ENCODE results near the gene BCL7A. TPM values are rescaled to one million over a fixed set of nuclear protein-coding genes. Genes with fewer than 3 reads are reported as not detected.

The BCL7A gene
- total RNA-seq, 1 experiment from 2014 or later, result 18.2 TPM

DNA sequence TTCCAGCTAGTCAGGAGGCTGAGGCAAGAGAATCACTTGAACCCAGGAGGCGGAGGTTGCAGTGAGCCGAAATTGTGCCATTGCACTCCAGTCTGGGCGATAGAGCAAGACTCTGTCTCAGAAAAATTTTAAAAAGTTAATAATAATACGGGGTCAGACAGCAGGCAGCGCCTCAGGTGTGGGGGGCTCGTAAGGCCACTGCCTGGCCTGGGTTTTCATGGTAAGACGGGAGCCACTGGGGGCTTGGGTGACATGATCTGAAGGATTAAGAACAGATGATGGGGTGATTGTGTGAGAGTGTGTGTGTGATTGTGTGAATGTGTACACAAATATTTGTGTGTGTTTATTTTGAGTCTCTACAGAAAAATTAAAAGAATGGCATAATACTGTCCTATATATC lies 23.6 kb downstream of the BCL7A start:
- H3K4me1 Mint-ChIP-seq, result peaks cover 0 to 4% of the 10 kb centered on the region in 2 experiments; a peak in 1 of 4 replicates
- Histone ChIP-seq H4K20me1 (ENCODE audit: control insufficient read depth, insufficient read depth, insufficient read length) (no peaks in the 10 kb centered on the region), H3K4me1 (ENCODE audit: insufficient read depth, low read length) (no peaks in the 10 kb centered on the region), H3K14ac (ENCODE audit: insufficient read depth, low read length) (no peak overlapping the region), H3K9ac (ENCODE audit: extremely low read depth, insufficient read length, low read length) (no peak overlapping the region), H3K9me3 (ENCODE audit: control insufficient read depth, low read depth, low read length) (no peaks in the 10 kb centered on the region), H3K23me2 (ENCODE audit: insufficient read length, low read depth, low read length, poor library complexity, severe bottlenecking) (no peaks in the 10 kb centered on the region), H3K79me2 (ENCODE audit: insufficient read depth, low read length) (no peaks in the 10 kb centered on the region), H2BK120ac (ENCODE audit: low read depth, low read length, poor library complexity, severe bottlenecking) (no peak overlapping the region), H3K4ac (ENCODE audit: low read depth, low read length) (no peak overlapping the region), H2BK20ac (ENCODE audit: low read depth, low read length, poor library complexity, severe bottlenecking) (no peak overlapping the region), H3K18ac (ENCODE audit: insufficient read length, low read depth, low read length) (no peak overlapping the region), H4K5ac (ENCODE audit: insufficient read length, low read depth, low read length) (no peak overlapping the region), H2AFZ (ENCODE audit: low read length) (no peak overlapping the region), H3K27me3 (ENCODE audit: insufficient read depth, low read length) (no peaks in the 10 kb centered on the region), H4K91ac (ENCODE audit: insufficient read length, low read depth, low read length) (no peak overlapping the region), H3K27ac (ENCODE audit: insufficient read length, low read depth, low read length) (no peak overlapping the region), H3K4me2 (ENCODE audit: insufficient read depth, insufficient read length, low read length) (no peak overlapping the region), H2BK12ac (ENCODE audit: insufficient read length, low read depth, low read length) (no peak overlapping the region), H4K8ac (replicated peaks; ENCODE audit: insufficient read length, low read depth, low read length) (no peak overlapping the region), H2BK15ac (ENCODE audit: low read depth, low read length) (no peak overlapping the region), H2AK5ac (ENCODE audit: insufficient read length, low read length) (no peak overlapping the region), H2BK5ac (ENCODE audit: insufficient read length, low read length) (no peak overlapping the region), H3K79me1 (ENCODE audit: insufficient read depth, low read depth, low read length, poor library complexity, severe bottlenecking) (no peaks in the 10 kb centered on the region), H3K23ac (ENCODE audit: insufficient read length, low read depth, low read length) (no peak overlapping the region), H3T11ph (ENCODE audit: low read length) (no peak overlapping the region), H3K56ac (ENCODE audit: insufficient read length, low read depth, low read length) (no peak overlapping the region)
- no peak for DNase-seq
- H3K36me3 Mint-ChIP-seq (ENCODE audit: insufficient read depth in 1 of 3, low read depth in 3 of 3), result peaks cover 10 to 68% (median 61%) of the 10 kb centered on the region in 3 experiments; a peak in 6 of 7 replicates
- TF ChIP-seq, protein P1, sequence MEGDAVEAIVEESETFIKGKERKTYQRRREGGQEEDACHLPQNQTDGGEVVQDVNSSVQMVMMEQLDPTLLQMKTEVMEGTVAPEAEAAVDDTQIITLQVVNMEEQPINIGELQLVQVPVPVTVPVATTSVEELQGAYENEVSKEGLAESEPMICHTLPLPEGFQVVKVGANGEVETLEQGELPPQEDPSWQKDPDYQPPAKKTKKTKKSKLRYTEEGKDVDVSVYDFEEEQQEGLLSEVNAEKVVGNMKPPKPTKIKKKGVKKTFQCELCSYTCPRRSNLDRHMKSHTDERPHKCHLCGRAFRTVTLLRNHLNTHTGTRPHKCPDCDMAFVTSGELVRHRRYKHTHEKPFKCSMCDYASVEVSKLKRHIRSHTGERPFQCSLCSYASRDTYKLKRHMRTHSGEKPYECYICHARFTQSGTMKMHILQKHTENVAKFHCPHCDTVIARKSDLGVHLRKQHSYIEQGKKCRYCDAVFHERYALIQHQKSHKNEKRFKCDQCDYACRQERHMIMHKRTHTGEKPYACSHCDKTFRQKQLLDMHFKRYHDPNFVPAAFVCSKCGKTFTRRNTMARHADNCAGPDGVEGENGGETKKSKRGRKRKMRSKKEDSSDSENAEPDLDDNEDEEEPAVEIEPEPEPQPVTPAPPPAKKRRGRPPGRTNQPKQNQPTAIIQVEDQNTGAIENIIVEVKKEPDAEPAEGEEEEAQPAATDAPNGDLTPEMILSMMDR (conservative IDR thresholded peaks at IDR 0.05), result no peak
- no peak overlapping the region for H3K4me3 Mint-ChIP-seq
- H3K27ac Mint-ChIP-seq, result no peak overlapping the region
- no peaks in the 10 kb centered on the region for H3K27me3 Mint-ChIP-seq (ENCODE audit: low read depth)
- no CpG with 5 or more reads among the region's 7 CpGs for WGBS (ENCODE audit: extremely low coverage, insufficient read length, low lambda C conversion rate)
- no peaks in the 10 kb centered on the region for H3K9me3 Mint-ChIP-seq

Data from H9 (cell line).